ENCODE measurements around the gene CD52. TPM values are rescaled to one million over a fixed set of nuclear protein-coding genes. Genes with fewer than 3 reads are reported as not detected.
A peak's percentile ranks its signal among the peaks of the same experiment; 100 is the strongest.

CD52 gene
- total and polyA plus RNA-seq, 2 of the 13 experiments (the other 11 are each of a cell fraction or from before 2014, with no cell fraction given), result 0.32 TPM; not detected in 1

GRCh38 chr1:26351590-26352337, 34.0 kb downstream of the CD52 start (continued):
- TF ChIP-seq KIAA2018 (CRISPR knock-in tag; IDR thresholded peaks at IDR 0.05; ENCODE audit: borderline replicate concordance), result no peak
- TF ChIP-seq HIVEP1 (CRISPR knock-in tag; IDR thresholded peaks at IDR 0.05), result no peak
- TF ChIP-seq GFI1 (CRISPR knock-in tag; IDR thresholded peaks at IDR 0.05; ENCODE audit: borderline replicate concordance), result peak; percentile 72; the same call in 1 of the 2 replicates
- TF ChIP-seq CTCF (CRISPR knock-in tag; IDR thresholded peaks at IDR 0.05), result no peak
- no peak for TF ChIP-seq KLF13 (CRISPR knock-in tag; IDR thresholded peaks at IDR 0.05)
- TF ChIP-seq ZNF44 (CRISPR knock-in tag; IDR thresholded peaks at IDR 0.05), result no peak
- TF ChIP-seq PRDM4 (CRISPR knock-in tag; IDR thresholded peaks at IDR 0.05; ENCODE audit: borderline replicate concordance), result no peak
- TF ChIP-seq SOX5 (CRISPR knock-in tag; IDR thresholded peaks at IDR 0.05; ENCODE audit: borderline replicate concordance), result peak; percentile 88
- no peak for TF ChIP-seq MXD1 (CRISPR knock-in tag; IDR thresholded peaks at IDR 0.05)
- TF ChIP-seq ZNF253 (CRISPR knock-in tag; IDR thresholded peaks at IDR 0.05; ENCODE audit: borderline replicate concordance), result peak; percentile 27; the same call in 1 of the 2 replicates
- TF ChIP-seq MTA1 (CRISPR knock-in tag; IDR thresholded peaks at IDR 0.05; ENCODE audit: borderline replicate concordance), result peak; percentile 40; the same call in 1 of the 2 replicates
- TF ChIP-seq MIXL1 (CRISPR knock-in tag; IDR thresholded peaks at IDR 0.05), result no peak; the same call in 1 of the 2 replicates
- TF ChIP-seq CEBPB (IDR thresholded peaks at IDR 0.05; ENCODE audit: borderline replicate concordance, low read depth, low read length), result peak; percentile 49; the same call in 1 of the 2 replicates
- TF ChIP-seq ZBTB14 (CRISPR knock-in tag; IDR thresholded peaks at IDR 0.05), result no peak

Data from HepG2 (cell line).